Islet precursor cell (in vitro differentiated cells): ENCODE data around the gene MACROD2.
"Not testable (repeated sequence)": the region's sequence is repeated elsewhere in the genome, so short reads cannot be mapped to it uniquely, and the experiment has no call there.

Experiments
- DNase-seq: peaks from one replicate; pipeline ENCODE4 v3.0.0-alpha.2; 2018

MACROD2 gene

DNA sequence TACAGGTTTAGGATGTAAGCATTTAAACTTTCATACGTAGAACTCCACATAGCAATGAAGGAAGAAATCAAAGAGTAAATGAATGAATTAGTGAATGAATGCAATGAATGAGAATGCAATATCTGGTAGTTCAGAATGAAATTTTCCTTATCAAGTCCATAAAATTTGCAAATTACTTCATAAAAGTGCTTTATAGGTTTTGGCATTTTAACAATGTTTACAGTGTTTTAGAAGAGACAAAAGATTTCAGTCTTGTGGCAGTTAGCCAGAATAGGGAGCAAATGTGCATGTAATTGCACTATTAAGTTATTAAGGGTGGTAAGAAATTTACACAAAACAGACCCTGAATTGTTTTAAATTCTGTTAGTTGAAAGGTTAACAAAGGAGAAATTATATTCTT, 1081.5 kb downstream of the MACROD2 start:
- DNase-seq: no peak

DNA sequence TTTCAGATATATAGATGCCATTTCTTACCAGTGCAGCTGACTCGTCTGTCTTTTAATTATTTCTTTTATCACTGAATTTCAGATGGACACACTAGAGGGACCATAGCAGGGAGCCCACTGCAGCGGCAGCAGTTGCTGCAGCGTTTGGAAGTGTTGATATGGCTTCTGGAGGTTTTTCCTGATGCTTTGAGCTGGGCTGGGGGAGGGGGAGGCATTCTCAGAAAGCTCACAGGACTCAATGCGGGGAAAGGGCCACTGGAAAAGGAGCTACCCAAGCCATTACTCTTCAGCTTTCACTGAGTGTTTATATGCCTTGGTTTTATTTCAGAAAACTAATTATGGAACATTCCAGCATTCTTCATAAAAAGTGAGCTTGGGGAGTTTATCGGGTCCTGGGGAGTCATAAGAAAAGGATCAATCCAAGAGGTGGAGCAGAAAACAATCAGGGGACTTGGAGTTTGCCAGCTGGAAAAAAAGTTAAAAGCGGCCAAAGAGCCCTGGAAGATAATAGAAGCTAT, 1082.5 kb downstream of the MACROD2 start:
- no peak for DNase-seq

DNA sequence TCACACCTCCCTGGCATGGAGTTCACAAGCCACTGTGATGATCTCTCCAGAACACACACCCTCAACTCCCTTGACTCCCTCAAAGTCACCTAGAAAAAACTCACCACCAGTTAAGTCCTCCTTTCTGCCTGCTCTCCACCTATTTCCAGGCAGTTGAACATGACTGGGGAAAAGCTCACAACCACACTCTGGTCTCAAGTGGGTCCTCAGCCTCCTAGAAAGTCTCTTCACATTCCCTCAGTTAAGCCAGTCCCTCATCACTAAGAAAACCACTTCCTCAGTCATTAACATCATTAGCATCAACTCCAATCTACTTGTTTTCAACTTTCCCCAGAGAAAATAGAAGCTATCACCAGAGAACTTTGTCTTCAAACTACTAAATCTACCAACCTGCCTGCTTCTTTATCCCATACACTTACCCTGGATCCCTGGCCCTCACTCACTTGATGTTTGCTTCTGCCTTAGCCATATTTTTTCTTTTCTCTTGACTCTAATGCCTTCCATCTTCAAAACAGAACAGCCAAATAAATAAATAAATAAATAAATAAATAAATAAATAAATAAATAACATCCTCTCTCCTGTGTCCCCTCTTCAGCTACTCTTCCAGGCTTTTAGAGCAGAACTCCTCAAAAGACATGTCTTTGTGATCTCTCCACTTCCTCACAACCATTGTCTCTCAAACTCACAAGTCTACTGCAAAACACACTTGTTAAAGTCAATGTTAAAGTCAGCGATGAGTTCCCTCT, 1084.5 kb downstream of the MACROD2 start:
- DNase-seq: no peak

DNA sequence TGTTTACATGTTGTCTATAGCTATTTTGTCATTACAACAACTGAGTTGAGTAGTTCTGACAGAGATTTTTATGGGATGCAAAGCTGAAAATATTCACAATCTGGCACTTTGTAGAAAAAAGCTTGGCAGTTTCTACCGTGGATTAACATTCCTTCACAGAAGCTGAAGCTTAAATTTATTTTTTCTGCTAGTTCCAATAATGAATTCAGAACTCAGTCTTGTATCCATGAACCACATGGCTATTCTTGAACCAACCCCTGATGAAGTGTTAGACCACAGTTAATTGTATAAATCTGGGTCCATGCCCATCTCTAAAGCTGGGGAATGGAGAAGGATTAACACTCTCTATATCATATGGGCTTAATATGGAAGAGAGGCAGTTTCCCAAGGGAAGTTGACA, 1085.9 kb downstream of the MACROD2 start:
- DNase-seq: no peak

DNA sequence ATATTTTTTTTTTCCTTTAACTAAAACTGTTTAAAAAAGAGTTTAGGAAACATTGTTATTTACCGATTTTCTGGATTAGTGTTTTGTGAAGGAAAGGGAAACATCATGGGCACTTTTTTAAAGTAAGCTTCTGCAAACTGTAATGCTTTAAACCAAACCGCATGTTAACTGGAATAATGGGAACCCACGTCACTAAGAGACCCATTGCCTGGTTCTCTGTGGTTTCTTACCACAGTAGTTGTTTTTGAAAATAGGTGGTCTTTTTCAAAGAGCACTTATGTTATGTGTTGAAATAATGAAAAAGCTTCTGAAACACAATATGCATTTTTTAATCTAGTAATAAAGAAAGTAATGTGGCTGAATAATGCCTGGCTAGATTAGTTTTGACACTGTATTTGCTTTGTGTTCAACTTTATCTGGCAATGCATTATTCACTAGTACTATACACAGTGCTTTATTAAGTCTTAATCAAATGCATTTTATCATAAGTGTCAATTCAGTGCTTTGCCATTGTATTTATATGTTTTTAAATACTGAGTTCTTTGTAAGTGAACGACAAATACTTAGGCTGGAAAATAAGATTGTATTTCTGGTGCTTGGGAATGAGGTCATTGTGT, 1096.2 kb downstream of the MACROD2 start:
- DNase-seq: no peak

DNA sequence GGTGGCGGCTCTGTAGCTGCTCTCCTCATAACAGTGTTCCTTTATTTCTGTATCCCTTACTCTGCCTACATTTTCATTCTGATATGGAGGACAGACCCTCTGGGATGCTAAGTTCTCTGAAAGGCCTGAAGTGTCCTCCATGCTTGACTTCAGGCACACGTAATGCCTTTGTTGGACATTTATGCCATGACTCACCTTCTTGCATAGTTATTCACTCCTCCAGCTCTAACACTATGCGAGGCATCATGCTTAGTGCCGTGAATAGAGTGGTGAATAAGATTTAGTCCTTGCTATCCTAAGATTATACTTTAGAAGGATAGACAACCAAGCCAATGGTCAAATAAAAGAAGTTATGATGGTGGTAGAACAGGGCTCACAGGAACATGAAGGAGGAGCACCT, 1103.0 kb downstream of the MACROD2 start:
- no peak for DNase-seq

DNA sequence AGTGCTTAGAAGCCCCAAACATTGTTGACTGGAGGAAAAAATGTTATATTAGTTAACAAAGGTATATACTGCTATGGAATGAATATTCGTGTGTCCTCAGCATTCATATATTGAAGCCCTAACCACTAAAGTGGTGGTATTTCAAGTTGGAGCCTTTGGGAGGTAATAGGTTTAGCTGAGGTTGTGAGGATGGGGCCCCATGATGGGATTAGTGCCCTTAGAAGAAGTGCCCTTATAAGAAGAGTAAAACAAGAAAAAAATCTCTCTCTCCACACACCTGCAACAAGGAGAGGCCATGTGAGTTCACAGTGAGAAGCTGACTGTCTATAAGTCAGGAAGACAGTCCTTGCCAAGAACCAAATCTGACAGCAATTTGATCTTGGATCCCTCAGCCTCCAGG, 1103.8 kb downstream of the MACROD2 start:
- no peak for DNase-seq

DNA sequence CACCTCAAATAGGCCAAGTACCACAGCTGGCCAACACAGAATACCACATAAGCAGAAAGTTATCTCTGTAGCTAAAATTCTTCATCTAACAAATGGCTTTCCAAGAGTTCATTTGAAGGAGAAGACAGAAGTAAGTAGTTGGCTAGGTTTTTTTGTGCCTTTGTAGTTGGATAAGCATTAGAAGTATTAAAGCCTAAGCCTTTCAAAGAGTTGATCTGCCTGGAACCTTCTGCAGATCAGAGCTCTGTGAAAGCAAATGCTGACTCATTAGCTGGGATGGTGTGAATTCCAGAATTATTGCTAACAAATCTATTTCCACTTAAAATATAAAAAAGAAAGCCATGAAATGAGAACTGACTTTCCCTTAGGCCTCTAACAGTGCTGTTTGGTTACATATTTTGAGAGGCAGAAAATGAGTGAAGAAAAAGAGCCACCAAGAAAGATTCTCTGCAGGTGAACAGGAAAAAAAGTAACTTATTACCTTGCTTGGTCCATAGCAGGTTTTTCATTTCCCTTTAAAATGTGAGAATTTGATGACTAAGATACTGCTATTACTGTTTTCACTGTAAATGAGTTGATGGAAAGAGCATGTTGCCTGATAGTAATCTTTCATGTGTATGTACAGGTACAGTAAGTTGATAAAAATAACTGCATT, 1105.3 kb downstream of the MACROD2 start:
- no peak for DNase-seq

DNA sequence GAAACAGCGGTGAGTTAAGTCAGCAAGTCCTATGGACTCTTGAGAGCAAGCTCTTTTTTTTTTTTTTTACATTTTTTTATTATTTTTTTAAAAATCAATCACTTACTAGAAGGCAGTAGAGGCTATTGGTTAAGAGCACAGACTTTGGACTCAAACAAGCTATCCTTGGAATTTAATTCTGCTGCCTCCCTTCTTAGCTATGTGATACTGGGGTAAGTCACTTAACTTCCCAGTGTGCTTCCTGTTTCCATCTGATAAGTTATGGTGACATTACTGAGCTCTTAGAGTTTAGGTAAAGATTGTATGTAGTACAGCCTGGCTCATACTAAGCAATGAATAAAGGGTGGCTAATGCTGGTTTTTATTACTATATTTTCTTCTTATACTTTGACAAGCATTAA, 1112.6 kb downstream of the MACROD2 start:
- no peak for DNase-seq

DNA sequence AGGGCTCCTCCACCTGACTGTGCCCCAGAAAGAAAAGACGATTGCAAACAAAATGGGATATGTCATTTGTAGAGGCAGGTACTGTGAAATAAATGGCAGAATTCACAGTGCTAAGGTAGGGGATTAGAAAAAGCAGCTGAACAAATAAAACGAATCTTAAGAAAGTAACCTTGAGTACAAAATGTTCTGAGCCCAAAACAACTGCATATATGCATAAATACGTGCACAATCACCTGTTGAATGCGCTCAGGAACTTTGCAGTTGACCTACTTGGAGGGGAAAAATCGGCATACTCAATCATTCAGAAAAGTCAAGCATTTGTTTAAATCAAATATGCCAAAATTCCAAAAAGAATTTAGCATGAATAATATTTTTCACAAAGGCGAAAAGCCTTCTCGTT, 1114.2 kb downstream of the MACROD2 start:
- DNase-seq: no peak

DNA sequence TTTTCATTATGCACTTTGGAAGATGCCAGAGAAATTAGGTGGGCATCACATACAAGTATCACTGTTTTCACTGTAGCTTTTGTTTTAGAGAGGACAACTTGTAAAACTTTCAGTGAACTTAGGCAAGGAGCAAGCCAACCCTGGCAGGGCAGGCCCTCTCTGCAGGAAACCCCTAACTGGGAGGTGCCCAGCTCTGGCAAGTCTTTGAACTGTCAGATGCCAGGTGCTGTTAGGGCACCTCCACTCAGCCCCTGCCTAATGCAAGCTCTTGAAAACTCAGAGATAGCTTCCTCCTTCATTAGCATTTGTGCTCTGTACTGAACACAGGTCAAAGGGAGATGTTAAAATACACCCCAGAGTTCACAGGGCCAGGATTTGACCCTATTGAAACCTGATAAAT, 1116.3 kb downstream of the MACROD2 start:
- no peak for DNase-seq

DNA sequence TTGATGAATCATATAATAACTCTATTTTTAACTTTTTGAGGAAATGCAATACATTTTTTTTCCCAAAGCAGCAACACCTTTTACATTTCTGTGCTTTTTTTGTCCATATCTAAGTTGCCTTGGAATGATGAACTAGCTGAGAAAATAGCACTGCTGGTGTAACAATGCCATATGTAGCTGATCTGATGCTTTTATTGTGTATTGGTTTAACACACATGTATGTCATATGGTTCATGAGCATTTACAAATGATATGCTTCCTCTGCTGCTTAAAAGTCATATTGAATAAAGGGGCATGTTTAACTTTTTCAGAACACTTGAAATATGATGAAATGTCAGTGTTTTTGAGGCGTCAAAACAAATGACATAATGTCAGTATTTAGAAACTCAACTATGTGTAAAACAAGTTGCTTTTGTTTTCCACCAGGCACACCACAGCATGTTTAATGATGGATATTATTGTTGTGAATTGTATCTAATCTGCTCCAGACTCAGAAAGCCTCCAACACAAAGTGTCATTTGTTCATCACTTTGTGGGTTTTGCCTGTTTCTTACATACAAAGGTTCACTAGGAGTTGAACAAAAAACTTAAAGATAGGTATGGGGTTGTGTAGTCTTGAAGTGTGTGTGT, 1117.9 kb downstream of the MACROD2 start:
- no peak for DNase-seq

DNA sequence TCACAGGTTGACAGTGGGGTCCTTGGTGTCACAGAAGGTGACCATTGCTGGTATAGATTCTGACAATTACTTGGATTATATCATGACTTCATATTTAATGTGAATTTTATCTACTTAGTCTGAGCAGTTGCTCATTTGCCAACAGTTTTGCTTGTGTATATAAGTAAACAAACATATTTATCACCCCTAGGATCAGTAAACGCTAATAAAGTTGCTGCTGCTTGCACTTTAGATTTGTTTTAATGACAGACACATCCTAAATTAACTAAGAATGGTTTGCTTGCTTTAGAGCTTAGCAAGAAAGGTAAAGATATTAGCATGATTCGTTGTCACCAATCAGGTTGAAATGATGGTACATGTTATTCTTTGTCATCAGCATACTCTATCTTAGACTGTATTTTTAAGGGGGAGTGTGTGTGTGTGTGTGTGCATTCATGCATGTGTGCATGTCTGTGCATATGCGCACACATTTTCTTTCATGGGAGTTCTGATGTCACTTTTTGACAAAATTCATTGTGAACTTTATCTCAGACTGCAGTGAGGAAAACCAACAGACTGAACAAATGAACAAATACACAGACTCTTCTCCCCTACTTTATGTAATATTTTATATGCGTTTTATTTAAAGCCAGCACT, 1124.7 kb downstream of the MACROD2 start:
- DNase-seq: no peak

DNA sequence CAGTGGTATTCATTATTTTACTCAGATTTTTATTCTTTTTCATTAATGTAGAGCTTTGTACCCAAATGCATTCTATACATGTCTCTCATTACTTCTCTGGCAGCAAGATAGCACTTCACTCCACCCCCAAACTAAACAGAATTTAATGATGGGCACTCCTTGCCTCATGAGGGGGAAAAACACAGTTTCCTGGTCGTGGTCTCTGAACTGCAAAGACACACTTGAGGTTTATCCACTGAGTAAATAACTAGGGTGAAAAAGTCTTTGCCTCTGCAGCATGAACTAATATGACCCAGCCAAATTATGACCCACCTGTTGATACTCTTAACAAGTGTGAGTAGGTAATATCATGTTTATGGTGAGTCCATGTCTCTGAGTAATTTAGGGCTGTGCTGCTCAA, 1127.3 kb downstream of the MACROD2 start:
- DNase-seq: no peak

DNA sequence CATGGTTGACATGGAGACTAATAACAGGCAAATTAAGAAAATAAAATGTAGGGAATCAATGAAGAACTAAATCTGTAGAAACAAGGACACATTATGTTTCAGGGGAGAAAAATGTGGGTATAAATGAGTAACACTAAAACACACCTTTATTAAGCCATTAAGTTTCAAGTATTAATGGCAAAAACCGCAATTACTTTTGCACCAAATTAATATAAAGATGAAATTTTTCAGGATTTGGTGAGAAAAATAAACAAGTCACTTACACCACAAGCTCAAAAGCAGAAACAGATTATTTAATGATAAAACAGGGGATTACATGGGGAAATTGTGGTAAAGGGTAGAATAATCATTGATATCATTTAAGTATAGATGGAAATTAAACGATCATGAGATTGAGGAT, 1135.9 kb downstream of the MACROD2 start:
- no peak for DNase-seq

DNA sequence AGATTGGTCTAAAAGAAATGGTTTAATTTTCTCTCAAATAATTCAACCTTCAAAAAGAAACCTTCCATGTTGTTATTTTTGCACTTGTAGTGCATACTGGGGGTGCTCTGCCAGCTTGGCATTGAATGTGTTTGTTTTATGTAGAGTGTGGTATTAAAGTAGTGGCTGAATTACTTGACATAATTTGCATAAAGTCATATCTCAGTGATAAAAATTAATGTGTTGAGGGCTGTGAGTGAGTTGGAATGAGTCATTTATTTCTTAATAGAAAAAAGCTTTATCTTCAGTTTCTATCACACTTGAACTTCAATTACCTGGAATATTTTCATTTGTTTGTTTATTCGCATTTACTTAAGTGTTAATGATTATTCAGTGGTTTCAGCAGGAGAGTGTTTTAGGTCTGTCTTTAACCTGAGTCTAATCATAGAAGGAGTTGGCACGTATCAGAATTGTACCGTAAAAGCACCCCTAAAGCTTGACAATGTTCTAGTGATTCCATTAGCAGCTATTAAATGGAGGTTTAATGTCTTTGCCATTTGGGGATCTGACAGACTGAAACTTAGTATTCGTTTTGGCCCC, 1143.3 kb downstream of the MACROD2 start:
- DNase-seq: no peak

DNA sequence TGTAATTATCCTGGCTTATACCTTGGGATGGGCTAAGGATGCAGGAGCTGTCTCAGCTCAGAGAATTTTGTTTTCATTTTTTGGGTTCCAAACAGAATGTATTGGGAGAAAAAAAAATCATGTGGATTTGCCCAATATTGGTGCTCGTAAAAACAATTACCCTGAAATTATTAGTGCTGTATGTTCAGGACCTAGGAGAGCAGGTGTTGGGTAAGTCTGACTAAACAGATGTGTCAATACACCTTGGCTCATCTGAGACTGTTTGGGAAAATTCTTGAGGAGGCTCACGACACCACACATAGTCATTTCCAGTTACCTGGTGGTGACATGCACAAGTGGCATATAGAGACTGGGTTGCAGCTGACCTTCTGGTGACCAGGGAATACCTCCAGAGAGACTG, 1144.2 kb downstream of the MACROD2 start:
- no peak for DNase-seq

DNA sequence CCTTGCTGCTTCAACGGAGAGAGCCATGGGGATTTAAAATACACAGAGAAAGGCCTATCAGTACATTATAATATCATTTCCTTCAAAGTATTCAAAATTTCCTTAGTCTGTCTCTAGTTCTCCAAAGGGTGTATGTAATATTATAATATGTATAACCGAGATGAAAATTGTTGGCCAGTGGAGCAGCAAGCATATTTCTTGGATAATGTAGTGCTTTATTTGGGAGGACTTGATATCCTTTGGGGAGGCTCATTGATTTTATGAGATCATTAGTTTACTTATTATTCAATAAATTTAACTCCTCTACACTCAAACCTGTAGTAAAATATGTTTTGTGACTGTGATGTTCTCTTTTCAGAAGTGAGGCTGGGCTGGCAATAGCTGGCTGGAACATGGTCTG, 1145.0 kb downstream of the MACROD2 start:
- DNase-seq: no peak

DNA sequence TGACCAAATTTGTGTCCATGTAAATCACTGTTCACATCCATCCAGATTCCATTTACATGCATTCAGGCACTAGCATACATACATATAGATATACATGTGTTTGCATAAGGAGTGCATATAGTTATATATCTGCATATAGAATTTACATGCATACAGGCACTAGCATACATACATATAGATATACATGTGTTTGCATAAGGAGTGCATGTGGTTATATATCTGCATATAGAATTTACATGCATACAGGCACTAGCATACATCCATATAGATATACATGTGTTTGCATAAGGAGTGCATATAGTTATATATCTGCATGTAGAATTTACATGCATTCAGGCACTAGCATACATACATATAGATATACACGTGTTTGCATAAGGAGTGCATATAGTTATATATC, 1145.6 kb downstream of the MACROD2 start:
- DNase-seq: not testable (repeated sequence)

DNA sequence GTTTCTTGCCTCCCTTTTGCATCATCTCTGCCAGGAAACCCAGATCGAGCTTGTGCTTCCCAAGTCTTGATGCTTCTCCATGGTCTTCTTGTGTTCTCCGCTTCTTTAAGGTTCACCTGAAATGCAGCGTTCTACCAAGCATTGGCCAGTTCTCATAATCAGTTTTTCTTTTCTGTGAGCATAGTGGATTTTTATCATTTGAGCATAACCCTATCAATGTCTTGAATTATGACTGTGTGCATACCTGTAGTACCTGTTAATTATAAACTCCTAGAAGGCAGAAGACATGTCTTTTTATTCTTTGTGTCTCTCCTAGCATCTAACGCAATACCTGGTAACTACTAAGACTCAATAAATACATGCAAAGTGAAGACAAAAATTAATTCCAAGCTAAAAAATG, 1146.5 kb downstream of the MACROD2 start:
- DNase-seq: no peak

DNA sequence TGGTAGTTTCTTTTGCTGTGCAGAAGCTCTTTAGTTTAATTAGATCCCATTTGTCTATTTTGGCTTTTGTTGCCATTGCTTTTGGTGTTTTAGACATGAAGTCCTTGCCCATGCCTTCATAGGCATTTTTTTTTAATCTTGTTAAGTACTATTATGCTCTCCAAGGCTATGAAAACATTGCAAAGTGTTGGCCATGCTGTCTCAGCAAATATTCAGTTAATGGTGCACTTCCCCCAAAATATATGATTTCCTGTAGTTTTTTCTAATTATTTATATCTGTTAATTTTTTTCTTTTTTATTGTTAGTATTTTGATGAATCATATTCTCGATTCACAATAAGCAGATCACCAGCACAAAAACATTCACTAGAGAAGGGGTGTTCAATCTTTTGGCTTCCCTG, 1148.2 kb downstream of the MACROD2 start:
- no peak for DNase-seq

DNA sequence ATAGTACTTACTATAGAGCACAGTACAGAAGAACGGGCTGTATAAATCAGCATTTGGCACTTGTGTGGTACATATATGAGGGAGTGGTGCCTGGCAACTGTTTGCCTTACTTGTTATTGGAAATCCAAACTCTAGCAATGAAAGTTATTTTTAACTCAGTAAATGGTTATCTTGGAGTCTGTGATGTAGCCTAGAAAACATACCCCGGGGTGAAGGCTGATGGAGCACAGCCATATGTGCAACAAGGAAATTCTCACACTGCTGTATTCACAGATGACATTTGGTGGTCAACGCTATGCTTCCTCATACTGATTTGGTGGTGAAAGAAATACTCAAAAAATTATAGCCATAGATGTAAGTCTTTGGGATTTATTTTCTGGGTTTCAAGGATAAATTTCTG, 1149.6 kb downstream of the MACROD2 start:
- DNase-seq: no peak

DNA sequence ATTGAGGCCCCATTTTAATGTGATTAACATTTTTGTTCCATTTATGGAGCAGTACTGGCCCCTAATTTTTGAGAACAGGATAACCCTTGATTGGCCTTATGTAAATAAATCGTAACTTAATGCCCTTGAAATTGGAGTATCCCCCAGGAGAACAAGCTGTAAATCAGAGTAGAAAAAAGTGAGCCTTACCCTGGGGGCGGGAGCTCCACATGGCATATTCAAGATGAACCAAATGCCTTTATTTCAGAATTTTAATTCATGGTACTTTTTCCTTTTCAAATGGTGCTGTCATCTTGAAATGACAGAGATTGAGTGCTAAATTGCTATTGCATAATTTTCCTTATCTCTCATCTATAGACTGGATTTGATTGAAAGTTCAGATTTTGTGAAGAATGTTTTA, 1151.6 kb downstream of the MACROD2 start:
- DNase-seq: no peak
